Stimulated activated CD8-positive, alpha-beta memory T cell treated with anti-CD3 and anti-CD28 coated beads, Interleukin-12 subunit alpha, Interleukin-12 subunit beta, amount 100 ng/mL, for 4 hours (primary cell): ENCODE results near the gene NARF.
"Not testable (repeated sequence)": the region's sequence is repeated elsewhere in the genome, so short reads cannot be mapped to it uniquely, and the experiment has no call there.

Experiments used
- DNase-seq: peaks from one replicate; pipeline ENCODE4 v3.0.0-alpha.2; 2020; ENCODE audit warnings: low read depth

Gene NARF

DNA sequence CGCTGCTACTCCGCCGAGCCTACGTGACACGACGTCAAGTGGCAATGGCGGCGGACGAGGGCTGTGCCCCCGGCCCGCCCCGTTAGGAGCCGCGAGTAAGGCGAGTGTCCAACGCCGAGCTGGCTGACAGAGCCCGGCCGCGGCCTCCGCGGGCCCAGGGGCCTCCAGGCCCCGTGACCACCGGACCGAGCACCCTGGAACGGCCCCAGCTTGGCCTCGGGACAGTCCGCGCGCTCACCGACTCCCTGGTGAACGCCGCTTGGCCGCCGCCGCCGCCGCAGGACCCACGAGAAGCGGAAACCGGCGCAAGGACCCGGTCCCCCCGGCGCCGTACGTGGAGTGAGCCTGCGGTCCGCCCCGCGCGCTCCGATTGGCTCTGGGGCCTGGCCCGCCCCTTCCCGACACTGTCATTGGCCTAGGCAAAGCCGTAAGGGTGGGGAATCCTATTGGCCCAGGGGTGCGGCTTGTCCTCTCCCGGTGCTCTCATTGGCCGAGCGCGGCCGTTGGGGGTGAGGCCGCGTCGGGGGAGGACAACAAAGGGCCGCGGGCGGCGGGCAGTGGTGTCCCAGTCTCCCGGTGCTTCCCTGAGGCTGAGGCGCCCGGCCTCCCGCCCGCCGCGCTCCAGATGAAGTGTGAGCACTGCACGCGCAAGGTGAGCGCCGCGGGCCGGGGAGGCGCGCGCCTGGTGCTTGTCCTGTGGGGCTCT is at the start of gene NARF:
NARF (plus strand) TSS at position 563 of the 706 bp plus-strand sequence; CDS start at position 626, 63 bp downstream.
- DNase-seq: peak; percentile 95

DNA sequence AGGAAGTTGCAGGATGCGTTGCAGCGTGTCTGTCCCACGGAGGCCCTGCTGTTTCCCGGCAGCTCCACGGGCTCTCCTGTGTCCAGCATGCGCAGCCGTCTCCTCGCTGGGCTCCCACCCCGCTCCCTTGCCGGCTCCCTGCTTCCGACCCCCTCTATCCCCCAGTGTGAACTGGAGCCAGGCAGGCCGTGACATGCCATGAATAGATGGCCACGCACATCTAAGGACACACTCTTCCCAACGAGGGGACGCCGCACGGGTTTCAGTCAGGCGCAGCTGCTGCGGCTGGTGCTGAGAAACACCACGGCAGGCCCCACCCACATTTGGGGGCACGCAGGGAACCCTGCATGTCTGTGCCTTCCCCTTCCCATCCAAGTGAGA is 49.6 kb upstream of the NARF start:
- DNase-seq: no peak

- DNase-seq: no peak
Observed at GRCh38 chr17:82410014-82410716, 48.4 kb upstream of the NARF start.

- DNase-seq: no peak
Observed at GRCh38 chr17:82411396-82412053, 47.0 kb upstream of the NARF start.

DNA sequence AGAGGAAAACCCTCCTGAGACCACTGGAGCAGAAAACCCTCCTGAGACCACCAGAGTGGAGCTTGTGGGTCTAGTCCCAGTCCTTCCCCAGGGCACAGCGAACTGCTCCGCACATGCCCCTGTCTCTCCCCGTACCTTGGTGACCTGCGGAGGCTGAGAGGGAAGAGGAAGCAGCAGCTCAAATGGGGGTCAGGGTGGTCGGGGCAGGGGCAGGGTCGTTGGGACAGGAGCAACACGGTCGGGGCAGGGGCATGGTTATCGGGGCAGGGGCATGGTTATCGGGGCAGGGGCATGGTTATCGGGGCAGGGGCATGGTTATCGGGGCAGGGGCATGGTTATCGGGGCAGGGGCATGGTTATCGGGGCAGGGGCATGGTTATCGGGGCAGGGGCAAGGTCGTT is 46.5 kb upstream of the NARF start:
- not testable (repeated sequence) for DNase-seq

DNA sequence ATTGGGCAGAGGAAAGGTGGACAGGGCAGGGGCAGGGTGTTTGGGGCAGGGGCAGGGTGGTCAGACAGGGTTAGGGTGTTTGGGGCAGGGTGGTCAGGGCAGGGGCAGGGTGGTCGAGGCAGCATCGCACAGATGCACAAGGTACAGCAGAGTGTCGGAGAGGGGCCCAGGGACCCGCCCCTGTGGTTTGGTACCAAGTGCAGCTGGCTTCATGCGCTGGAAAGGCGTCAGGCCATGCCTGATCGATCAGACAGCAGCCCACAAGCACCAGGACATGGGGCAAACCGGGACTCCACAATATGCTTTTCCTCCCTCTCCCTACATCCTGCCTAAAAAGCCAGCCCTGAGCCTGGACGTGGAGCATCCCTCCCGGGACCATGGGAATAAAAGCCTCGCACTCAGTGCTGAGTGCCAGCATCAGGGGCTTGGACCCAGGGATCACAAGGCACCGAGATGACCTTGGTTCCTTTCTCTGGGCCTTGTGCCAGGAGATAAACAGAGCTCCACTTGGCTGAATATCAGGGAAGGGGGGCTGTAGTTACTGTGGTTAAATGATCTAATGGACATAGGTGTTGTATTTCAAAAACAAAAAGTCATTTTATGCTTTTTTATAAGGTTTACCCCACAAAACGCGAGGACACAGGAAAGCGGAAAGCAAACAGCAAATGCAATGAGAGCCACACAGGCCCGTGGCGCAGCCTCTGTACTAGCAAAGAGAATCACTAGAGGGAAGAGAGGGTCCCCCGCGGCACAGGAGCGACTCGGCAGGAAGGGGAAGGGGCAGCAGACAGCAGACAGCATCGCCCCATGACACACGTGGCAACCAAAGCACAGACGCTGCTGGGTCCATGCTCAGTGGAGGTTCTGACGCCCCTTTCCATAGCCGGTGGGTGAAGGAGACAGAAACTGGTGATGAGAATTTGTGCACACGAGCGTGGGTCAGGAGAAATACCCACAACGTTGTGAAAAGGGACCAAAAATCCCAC is 45.7 kb upstream of the NARF start:
- DNase-seq: no peak

DNA sequence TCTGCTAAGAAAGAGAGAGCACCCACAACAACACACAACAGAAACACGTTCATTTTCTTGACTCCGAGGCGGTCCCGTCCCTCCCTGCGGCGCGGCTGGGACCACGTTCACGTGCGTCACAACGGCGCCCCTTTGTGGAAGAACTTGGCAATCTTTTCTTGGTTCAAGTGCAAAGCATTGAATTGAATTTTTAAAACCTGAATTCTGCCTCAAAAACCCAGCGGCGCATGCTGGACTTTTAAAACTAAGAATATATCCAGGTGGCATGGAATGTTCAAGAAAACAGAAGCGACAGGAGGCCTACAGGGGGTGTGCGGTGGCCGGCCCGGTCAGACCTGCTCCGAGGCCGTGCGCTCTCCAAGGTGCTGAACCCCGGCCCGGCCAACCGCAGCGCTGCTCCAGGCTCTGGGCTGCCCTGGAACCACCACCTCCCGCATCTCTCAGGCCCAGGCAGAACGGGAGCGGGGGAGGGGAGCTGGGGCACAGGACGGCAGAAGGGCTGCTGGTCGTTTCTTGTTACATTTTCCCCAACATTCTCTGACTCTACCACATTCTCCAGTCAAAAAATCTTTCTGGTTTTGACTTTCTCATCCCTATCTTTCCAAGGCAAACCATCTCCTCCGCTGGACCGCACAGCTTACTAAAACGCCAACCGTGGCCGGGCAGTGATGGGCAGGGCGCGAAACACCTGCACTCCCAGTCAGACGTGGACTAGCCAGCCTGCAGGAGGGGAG is 43.8 kb upstream of the NARF start:
- peak; percentile 48 for DNase-seq

DNA sequence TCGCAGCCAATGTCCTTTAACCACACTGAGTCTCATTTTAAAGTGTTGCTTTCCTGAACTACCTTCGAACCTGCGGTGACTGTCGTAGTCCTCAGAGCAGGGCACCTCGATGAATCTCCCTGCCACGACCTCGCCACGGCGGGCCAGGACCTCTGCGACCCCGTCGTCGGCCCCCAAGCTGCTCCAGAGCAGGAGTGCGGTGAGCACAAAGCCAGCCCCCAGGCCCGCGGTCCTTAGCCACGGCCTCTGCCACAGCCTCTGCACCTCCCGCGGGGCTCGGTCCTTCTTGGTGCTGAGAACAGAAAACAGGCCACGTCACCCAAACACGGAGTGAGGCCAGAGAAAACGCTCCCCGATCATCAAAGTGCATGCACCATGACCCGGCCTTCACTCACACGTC is 43.2 kb upstream of the NARF start:
- no peak for DNase-seq

DNA sequence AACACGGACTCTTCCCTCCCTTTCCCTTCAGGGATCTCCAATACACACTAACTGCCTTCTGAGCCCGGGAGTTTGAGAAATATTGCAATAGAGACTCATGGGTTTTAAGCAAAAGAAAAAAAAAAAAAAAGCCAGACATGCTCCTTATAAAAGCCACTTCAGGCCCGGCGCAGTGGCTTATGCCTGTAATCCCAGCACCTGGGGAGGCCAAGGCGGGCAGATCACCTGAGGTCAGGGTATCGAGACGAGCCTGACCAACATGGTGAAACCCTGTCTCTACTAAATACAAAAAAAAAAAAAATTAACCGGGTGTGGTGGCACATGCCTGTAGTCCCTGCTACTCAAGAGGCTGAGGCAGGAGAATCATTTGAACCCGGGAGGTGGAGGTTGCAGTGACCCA is 42.8 kb upstream of the NARF start:
- DNase-seq: no peak

DNA sequence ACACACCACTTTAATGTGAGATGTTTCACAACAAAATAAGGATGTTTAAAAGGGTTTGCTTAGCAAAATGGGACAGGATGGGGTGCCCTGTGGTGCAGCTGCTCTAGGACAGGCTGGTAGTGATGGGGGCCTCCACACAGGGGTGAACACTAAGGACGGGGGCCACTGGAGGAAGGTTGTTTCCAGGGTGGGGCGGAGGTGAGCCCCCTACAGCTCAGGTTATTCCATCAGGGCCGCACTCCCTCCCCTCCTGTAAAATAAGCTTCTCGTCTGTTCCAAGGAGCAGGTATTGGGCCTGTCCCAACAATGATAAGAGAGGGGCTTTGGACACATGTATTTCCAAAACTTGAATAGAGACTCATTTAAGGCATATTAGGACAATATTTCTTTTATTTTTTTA is 42.3 kb upstream of the NARF start:
- DNase-seq: no peak

- no peak for DNase-seq
Observed at GRCh38 chr17:82416771-82417170, 41.8 kb upstream of the NARF start.

GRCh38 chr17:82418001-82418986 is 40.2 kb upstream of the NARF start, which contains the start of the genes HEXD and OGFOD3:
TSS of gene HEXD (plus strand) at chr17:82418347. CDS start at chr17:82419800, 1,453 bp downstream.
TSS of gene OGFOD3 (minus strand) at chr17:82418586. CDS start at chr17:82418485, 101 bp downstream.
- DNase-seq: peak; percentile 78

GRCh38 chr17:82419540-82419939 is 39.0 kb upstream of the NARF start:
- no peak for DNase-seq

DNA sequence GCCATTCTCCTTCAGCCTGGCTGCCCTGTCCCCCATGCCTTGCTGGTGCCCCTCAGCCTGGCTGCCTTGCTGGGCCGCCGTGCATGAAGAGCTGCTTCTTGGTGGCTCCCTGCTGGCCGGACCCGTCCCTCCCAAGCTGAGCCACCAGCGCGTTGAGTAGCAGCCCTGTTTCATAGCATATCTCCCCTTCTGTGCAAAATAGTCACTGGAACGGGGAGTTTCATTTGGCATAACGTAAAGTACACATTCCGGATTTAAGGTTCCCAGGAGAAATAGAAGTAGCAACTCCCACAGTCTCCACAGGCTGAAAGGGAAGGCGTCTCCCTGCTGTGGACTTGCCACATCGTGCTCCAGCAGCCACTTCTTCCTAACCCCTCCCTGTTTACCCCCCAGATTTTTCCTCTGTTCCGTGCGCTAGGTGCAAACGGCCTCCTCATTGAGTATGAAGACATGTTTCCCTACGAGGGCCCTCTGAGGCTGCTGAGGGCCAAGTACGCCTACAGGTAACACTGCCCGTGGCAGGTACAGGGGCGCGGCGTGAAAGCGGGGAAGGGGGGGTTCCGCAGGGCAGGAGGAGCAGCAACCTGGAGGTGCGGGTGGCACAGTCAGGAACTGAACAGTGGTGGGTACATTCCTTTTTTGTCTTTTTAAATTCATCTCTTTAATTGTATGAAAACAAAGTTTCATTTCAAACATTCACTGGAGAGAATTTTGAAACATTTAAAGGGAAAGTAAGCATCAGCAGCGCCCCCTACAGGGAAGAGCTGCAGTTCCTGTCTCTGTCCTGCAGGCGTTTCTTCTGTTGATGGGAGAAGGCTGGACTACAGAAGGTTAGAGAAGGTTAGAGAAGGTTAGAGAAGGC is 34.3 kb upstream of the NARF start:
- peak; percentile 18 for DNase-seq

GRCh38 chr17:82424863-82425159 is 33.7 kb upstream of the NARF start:
- no peak for DNase-seq

DNA sequence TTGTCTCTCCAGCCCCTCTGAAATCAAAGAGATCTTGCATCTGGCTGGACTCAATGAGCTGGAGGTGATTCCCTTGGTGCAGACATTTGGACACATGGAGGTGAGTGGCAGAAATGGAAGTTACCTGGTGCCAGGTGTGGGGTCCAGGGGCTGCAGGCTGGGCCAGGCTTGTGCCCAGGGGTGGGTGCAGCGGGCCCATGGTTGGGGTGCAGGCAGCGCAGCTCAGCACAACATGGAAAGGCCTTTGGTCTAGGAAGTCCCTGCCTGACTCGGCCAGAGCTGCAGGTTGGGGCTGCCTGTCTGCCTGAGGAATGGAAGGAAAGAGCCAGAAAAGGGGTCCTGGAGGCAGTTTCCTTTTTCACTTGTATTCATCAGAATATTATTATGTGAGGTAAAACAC is 30.0 kb upstream of the NARF start:
- no peak for DNase-seq

DNA sequence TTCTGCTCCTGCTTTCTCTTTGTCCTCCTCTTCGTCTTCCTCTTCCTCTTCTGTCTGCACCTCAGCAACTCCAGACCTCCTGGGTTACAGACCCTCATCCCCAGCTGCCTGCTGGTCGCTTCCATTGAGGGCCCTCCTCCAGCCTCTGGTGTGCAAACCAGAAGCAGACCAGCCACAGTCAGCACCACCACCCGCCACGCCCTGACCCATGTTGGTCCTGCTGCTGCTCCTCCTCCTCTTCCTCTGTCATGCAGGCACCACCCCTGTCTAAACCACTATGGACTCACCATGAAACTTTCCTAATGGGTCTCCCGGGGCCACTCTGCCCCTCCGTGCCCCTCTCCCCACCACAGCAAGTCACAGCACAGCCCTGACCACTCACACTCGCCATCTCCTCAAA is 28.7 kb upstream of the NARF start:
- no peak for DNase-seq

DNA sequence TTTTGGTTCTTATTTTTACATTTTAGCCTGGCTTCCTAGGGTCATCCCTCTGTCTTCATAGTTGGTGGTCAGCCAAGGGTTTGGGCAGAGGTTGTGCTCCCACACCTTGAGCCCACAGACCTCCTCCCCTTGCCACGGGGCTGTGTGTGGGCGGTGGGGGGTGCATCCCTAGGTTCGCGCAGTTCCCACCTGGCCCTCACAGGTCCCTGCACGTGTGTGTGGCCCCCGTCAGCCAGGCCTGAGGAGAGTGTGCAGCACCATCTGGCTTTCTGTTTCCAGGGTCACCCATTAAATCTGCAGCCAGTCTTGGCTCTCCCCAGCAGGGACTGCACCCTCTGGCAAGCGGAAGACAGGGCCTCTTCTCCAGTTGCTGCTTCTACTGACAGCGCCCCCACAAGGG is 26.5 kb upstream of the NARF start:
- DNase-seq: no peak

- DNase-seq: no peak
Observed at GRCh38 chr17:82433560-82434215, 24.9 kb upstream of the NARF start.
